Activated CD4-positive, CD25-positive, alpha-beta regulatory T cell treated with anti-CD3 and anti-CD28 coated beads, Interleukin-2, amount 50 U/mL, for 16 hours (primary cell): ENCODE results near the gene MYNN.
A peak's percentile ranks its signal among the peaks of the same experiment; 100 is the strongest.

ENCODE experiments used
- DNase-seq: peaks from one replicate; pipeline ENCODE4 v3.0.0-alpha.2; 2020; ENCODE audit warnings: low read depth, low spot score

MYNN gene

DNA sequence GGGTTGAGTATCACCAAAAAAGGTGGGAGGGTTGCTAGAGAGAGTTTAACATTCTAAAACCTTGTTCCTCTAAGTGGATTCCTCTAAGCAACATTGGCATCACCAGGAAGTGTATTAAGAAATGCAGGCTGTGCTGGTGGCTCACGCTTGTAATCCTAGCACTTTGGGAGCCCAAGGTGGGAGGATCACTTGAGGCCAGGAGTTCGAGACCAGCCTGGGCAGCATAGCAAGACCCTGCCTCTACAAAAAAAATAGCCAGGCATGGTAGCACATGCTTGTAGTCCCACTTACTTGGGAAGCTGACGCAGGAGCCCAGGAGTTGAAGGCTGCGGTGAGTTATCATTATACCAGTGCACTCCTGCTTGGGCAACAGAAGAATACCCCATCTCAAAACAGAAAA, 4.6 kb downstream of the MYNN start:
- no peak for DNase-seq

DNA sequence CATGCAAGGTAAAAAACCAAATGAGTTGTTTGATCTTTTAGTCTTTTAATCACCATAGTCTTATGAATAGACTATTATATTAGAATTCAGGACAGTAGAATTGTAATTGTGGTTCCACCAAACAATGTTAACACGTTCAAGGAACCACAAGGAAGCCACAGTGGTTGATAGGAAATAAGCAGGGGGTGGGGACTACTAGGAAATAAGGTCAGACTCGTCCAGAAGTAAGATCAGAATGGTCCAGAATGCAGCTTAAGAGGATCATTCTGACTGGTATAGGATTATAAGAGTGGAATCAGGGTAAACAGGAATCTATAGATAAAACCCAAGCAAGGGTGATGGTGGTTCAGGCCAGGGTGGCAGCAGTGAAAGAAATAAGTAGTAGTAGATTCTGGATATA, 7.5 kb downstream of the MYNN start:
- DNase-seq, result no peak

DNA sequence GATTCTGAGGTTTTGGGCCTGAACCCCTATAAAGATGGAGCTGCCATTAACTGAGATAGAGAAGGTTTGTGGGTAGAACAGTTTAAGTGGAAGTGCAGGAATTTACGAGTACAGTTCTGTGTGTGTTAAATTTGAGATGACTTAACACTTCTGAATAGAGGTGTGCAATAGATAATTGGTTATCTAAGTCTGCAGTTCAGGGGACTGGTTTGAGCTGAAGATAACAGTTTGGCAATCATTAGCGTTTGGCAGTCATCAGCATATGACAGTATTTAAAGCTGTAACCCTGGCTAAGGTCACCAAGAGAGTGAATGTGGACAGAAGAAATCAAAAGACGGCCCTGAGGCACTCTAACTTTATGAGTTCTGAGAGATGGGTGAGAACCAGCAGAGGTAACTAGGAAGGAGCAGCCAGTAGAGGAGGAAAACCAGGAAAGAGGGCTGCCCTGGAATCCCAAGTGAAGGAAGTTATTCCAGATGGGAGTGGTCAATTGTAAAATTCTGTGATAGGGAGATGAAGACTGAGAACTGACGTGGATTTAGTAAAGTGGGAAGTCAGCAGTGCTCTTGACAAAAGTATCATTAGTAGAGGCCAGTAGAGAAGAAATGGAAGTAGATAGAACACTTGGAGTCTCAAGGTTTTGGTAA, 8.1 kb downstream of the MYNN start:
- DNase-seq, result no peak

DNA sequence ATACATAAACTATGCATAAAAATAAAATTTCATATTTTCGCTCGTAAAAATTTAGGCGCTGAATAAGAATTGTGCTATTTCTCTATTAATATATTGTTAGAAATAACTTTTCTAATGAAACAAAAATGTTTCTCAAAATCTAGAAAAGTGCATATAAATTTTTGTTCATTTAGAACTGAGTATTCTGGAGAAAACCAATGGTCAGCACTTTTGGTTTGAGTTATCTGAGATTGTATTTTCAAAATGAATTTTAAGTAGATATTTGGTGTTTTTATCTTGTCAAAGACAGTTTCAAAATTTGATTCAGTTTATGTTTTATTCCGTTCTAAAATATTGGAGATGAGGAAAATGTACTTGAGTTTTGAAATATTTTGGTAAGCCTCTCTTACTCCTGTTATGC, 13.9 kb downstream of the MYNN start:
- no peak for DNase-seq

DNA sequence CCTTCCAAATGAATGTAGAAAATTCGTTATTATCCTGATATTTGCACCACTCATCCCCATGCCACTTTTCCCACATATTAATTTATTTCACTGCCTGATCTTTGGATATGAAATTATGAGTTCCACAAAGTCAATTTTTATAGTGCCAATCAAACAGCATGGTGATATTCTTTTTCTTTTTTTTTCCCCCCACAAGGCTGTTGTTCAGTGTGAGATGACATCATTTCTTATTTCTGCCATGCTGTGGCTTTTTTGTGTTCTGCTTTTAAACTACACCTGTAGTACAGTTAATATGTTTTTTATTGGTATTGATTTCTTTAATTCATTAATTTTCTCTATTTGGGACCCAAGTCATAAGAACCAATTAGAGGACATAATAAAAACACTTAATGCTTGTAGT, 14.6 kb downstream of the MYNN start:
- no peak for DNase-seq

DNA sequence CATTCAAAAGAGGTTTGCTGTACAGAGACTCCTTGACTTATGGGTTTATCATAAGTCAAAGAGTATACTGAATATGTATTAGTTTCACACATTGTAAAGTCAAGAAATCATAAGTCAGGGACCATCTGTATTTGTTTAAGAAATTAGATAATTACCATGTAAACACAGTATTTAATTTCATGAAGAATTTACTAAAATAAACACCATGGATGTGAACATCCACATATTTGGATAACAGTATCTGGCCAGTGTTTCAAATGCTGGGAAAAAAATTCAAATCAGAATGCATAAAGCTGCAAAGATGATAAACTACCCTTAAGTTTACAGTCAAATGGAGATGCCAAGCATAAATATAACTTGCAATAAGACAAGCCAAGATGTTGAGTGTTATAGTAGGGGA, 17.0 kb downstream of the MYNN start:
- no peak for DNase-seq

DNA sequence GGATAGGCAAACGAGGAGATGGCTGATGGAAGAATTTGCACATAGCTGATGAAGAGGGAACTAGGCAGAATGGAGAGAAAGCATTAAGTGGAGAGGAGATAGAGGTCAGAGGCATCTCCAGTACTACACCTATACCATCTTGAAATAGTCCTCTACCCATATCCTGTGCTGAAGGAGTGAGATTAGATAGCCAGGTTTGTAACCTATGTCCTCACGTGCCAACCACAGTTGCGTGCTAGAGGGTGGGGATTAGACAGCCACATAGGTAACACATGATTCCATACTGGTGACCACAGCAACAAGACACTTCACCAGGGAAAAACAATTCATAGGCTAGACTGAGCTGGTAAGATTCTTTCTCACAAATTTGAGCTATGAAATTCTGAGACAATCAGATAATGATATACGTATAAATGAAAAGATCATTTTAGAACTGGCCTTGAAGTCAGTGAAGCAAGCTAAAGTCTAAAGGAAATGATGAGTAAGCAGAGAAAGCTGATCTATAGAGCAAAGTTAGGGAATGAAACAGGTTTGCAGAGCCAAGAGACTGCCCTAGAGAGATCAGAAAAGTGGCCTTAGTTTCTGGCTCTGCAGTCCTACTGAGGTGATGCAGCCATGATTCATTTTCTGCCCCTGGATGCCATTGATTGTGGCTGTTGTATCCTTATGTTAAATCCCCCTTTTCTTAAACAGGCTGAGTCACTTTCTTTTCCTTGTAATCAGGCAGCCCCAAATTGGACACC, 17.7 kb downstream of the MYNN start:
- no peak for DNase-seq

DNA sequence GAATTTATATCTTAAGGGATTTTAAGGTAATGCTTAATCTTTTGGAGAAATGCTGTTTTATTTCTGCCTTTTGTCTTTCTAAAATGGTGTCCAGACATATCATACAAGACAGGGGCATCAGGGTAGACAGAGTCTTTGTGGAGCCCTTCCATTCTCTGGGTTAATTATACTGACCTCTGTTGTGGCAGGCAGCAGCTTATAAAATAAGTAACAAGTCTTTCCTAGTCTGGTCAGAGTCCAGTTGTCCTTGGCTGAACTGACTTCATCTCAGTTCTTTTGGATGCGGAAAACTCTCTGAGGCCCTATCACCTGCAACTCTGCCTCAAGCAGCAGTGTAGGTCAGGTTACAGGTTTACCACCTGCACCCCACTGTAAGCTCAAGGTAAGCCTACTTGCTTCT, 19.2 kb downstream of the MYNN start:
- no peak for DNase-seq

DNA sequence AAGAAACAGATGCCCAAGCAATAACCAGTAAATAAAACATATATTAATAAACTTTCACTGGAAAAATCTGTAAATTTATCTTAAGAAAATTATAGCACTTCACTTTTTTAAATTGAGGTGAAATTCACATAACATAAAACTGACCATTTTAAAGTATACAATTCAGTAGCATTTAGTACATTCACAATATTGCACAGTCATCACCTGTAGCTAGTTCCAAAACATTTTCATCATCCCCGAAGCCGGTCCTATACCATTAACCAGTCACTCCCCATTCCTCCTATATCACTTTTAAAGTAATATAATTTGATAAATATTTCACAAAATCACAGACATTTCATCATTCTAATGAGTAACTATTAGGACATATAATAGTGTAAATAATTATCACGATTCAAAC, 31.5 kb downstream of the MYNN start:
- DNase-seq, result no peak

DNA sequence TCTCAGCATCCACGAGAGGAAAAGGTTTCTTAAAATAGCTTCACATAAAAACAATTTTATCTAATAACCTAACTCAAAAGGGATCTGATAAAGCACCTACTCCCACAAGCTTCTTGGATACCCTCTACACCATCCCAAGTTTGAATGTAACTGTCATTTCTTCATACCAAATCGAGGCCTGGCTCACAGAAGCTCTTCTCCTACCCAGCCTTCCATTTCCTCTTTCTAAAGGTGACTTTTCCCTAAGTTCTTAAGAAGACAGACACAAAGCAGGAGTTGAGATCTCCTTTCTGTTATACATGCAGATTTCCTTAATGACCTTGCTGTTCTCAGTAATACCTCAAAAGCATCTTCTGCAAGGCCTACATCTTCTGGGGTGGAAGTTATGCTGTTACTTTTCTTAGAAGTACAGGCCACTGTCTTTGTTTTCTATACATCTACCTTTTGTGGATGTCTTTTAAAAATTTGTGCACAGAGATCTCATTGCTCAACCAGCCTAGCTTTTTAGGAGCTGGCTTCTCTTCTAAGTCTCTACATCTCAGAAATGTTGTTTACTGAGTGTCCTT, 36.1 kb downstream of the MYNN start:
- no peak for DNase-seq

DNA sequence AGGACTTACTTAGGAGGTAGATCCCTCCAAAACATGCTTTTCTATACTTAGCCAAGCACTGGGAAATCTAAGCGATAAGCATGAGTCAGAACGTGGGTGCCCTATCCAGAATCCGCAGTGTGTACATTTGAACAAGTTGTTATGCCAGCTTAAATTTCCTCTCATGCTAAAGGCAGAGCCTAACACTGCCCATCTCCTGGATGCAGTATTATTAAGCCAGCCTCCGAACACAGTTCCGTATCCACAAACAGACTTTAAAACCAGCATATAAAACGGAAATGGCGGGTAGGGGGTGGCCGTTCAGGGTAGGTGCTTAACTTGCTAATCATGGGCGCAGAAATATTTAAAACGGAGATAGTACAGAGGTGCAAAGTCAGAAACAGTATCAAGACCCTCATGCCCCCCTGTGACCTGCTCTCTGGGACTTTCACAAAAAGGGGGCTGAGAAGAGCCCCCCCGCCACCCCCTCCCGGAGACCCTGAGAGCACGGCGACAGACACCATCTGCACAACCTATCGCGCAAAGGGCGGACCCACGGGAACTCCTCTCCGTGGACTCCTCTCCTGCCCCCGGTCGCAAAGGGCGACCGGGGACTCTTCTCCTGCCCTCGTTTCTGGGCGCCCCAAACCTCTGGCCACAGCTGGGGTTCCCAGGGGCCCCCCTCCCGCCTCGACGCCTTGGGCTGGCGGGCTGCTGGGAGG, 38.6 kb downstream of the MYNN start:
- no peak for DNase-seq

DNA sequence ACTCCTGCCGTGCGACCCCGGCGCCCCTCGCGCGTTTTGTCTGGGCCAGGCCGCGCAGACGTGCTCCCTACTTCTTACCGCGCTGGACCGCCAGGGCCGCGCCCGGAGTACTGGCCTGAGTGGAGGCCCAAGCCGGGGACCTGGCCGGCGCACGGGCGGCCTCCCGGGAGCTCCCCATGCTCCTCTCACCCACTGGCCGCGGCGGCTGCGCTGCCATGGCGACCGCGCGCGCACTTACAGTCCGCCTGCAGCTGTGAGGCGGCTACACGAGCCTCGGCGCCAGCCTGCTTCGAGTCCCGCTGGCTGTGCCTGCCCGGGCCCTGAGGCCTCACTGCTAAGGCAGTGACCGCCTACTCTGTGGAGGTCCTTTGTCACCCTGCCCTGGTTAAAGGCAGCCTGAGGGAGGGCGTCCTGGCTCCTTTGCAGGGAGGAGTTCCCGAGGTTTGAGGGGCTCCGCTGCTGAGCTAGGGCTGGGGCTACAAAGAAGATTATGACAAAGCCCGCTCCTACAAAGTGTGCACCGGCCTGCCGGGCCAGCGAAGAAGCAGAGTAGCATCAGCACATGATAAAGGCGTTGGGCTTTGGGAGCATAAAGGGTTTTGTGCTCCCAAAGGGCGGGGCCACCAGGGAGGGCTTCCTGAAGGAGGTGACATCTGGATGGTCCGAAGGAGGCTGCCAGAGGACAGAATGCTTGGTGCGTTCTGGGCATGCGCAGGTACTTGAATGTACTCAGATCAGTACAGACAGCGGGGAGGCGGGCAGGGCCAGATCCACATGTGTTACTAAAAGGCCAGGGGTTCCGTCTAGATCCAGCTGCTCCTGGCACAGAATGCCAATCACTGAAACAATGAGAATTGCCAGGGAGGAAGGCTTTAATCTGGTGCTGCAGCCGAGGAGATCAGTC, 39.4 kb downstream of the MYNN start, which contains the start of the genes LRRC34 and LRRIQ4:
Gene LRRC34, minus strand, starts transcription at position 573 of the 904 bp plus-strand sequence. Its CDS starts 356 bp downstream, at position 217.
Gene LRRIQ4, plus strand, starts transcription at position 539 of the 904 bp plus-strand sequence. CDS start 9,052 bp downstream, outside the sequence.
- DNase-seq, result peak; percentile 25

DNA sequence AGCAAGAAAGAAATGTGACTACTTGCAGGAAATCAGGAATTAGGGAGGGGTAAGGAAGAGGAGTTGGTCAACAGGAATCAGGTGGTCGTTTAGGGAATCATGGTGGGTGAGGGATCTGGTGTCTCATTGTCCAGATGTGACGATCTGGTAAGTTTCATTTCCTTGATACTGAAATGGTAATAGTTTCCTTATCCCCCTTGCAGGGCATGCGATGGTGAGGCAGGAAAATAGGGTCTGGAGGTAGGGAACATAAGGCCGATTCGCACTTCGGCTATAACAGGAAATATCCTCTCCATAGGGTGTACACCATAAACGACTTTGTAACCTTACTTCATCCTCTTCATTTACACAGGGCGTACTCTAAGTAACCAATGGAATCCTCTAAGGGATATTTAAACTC, 40.1 kb downstream of the MYNN start:
- DNase-seq, result no peak

DNA sequence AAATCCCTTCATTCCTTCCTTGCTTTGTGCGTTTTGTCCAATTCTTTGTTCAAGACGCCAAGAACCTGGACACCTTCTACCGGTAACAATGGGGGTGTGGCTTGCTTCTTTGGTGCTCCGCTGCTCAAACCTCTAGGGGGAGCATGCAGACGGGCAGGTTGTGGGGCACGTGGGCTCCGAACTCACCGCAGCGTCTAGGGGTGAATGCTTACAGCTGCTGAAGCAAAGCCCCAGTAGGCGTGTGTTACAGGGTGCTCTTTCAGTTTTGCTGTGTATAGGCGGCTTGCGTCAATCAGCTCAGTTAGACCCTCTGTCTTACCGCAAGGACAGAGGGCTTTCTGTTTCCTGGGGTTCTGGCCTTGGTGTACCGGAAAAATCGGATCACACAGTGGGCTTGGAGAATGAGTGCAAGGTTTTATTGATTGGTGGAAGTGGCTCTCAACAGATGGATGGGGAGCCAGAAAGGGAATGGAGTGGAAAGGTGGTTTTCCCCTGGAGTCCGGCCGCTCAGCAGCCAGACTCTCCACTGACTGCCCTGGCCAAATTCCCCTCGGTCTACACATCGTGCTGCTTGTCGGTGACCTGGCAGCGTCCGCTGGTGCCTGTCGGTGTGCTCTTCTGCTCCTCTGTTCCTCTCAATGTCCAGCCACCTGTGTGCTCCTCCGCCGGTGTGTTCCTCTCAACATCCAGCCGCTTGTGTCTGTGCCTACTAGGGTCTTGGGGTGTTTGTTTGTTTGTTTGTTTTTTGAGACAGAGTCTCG, 40.7 kb downstream of the MYNN start:
- peak; percentile 53 for DNase-seq

DNA sequence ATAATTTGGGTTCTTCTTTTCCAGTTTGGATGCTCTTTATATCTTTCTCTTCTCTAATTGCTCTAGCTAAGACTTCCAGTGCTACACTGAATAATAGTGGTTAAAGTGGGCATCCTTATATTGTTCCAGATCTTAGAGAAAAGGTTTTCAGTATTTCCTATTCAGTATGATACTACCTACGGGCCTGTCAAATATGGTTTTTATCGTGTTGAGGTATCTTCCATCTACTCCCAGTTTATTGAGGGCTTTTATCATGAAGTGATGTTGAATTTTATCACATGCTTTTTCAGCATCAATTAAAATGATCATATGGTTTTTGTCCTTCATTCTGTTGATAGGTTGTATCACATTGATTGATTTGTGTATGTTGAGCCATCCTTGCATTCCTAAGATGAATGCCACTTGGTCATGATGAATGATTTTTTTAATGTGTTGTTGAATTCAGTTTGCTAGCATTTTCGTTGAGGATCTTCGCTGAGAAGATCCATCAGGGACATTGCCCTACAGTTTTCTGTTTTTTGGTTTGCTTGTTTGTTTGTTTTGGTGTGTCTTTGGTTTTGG, 42.5 kb downstream of the MYNN start:
- no peak for DNase-seq

DNA sequence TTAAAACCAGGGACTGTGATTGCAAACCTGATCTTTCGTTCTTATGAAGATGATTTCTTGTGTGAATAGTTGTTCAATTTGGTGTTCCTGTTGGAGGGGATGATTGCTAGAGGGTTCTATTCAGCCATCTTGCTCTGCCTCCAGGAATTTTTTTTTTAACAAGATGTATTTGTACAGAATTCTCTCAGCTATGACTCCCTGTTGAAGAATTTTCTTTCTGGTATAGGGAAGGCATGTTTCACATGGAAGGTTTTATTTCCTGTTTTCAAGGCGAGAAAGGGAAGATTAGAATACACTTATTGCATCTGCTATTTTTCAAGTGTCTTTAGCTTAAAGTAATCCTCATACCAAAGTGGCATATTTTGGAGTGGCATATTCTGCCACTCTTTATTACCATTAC, 45.1 kb downstream of the MYNN start:
- DNase-seq, result no peak

DNA sequence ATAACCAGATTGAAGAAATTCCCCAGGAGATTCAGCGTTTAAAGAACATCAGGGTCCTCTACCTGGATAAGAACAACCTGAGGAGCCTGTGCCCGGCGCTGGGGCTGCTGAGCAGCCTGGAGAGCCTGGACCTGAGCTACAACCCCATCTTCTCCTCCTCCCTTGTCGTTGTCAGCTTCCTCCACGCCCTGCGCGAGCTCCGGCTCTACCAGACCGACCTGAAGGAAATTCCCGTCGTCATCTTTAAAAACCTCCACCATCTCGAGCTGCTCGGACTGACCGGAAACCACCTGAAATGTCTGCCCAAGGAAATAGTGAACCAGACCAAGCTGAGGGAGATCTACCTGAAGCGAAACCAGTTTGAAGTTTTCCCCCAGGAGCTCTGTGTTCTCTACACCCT, 48.9 kb downstream of the MYNN start:
- no peak for DNase-seq

DNA sequence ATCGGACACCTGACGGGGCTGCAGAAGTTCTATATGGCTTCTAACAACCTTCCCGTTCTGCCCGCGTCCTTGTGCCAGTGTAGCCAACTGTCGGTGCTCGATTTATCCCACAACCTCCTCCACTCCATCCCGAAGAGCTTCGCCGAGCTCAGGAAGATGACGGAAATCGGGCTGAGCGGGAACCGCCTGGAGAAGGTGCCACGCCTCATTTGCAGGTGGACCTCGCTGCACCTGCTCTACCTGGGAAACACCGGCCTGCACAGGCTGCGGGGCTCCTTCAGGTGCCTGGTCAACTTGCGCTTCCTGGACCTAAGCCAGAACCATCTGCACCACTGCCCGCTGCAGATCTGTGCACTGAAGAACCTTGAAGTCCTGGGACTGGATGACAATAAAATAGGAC, 49.3 kb downstream of the MYNN start:
- DNase-seq, result no peak

DNA sequence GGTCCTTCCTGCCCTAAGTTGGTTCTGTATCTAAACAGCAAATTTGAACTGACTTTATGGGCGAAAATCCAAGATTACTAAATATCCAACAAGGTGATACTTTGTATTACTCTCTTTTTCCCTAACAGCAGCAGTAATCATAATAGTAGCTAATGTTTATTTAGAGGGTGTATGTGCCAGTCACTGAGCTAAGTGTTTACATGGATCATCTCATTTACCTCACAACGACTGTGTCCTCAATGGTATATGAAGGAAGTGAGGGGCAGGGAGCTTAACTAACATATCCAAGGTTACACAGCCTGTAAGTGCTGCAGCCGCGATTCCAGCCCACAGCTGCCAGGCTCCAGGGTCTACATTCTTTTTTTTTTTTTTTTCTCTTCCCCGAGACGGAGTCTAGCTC, 49.8 kb downstream of the MYNN start:
- DNase-seq, result no peak

DNA sequence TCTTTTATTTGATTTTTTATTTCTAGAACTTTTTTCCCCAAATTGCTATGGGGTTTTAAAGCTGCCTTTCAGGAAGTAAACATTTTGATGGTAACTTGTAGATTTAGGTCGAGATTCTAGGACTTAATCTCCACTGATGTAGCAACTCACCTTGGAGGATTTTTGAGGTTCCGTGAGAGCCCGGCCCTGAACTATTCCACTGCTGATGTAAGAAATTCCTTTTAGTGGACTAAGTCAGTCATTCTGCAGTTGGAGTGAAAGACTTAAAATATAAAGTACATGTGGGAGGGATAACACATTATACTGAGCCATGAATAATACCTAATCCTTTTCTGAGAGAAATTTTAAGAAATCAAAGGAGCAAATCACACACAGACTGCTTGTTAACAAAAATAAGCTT, 52.1 kb downstream of the MYNN start:
- DNase-seq, result no peak
